Smooth muscle cell (in vitro differentiated cells): ENCODE results near the gene HSFX1. TPM values are rescaled to one million over a fixed set of nuclear protein-coding genes. Genes with fewer than 3 reads are reported as not detected.

ENCODE experiments used
- polyA plus RNA-seq: library from polyadenylated mRNA; unstranded; fragments of >200 nt; fragmentation: Nextera tagmentation; extraction: Ambion mirVana; gene quantifications from 2 replicates; pipeline ENCODE4 v1.2.1, GENCODE V29; 2016
- small RNA-seq: library from RNA; depleted of rRNA; stranded (forward); fragments of <200 nt; gene quantifications from one replicate; pipeline ENCODE3, GENCODE V24; 2014
- total RNA-seq: library from RNA; depleted of rRNA; stranded (reverse); fragments of >200 nt; gene quantifications from 2 replicates; pipeline ENCODE4 v1.2.3, GENCODE V29; 2014

HSFX1 gene
- total and polyA plus RNA-seq, 2 experiments from 2014 or later: 0.31 to 1.1 TPM

Small RNA genes within 50 kb of the gene (small RNA-seq; reads per million reads assigned to genes)
- gene AC244098.1 (not detected), gene AC244098.2 (not detected), gene AC244098.3 (not detected)

Other genes starting within 250 kb of the HSFX1 start
- gene EOLA1, start 233.1 kb upstream of the HSFX1 start, total RNA-seq: 9.6 and 11.7 TPM in 2 replicates
- 12.9 and 15.9 TPM in 2 replicates for gene EOLA1, start 233.1 kb upstream of the HSFX1 start, polyA plus RNA-seq
- gene HSFX3, start 224.1 kb upstream of the HSFX1 start, total RNA-seq: not detected in 2 replicates
- not detected in 2 replicates for gene HSFX3, start 224.1 kb upstream of the HSFX1 start, polyA plus RNA-seq
- not detected in 2 replicates for gene MAGEA9B, start 186.6 kb upstream of the HSFX1 start, total RNA-seq
- not detected in 2 replicates for gene MAGEA9B, start 186.6 kb upstream of the HSFX1 start, polyA plus RNA-seq
- gene HSFX2, start 178.8 kb upstream of the HSFX1 start, total RNA-seq: 0.63 TPM in 1 of 2 replicates, not detected in the other
- gene HSFX2, start 178.8 kb upstream of the HSFX1 start, polyA plus RNA-seq: 0.38 TPM in 1 of 2 replicates, not detected in the other
- 33.1 and 33.4 TPM in 2 replicates for gene TMEM185A, start 142.3 kb upstream of the HSFX1 start, total RNA-seq
- 38.6 and 39.7 TPM in 2 replicates for gene TMEM185A, start 142.3 kb upstream of the HSFX1 start, polyA plus RNA-seq
- not detected in 2 replicates for gene MAGEA11, start 62.0 kb upstream of the HSFX1 start, total RNA-seq
- not detected in 2 replicates for gene MAGEA11, start 62.0 kb upstream of the HSFX1 start, polyA plus RNA-seq
- not detected in 2 replicates for gene MAGEA9, start 7.9 kb downstream of the HSFX1 start, total RNA-seq
- not detected in 2 replicates for gene MAGEA9, start 7.9 kb downstream of the HSFX1 start, polyA plus RNA-seq
- not detected in 2 replicates for gene MAGEA8, start 107.1 kb downstream of the HSFX1 start, total RNA-seq
- not detected in 2 replicates for gene MAGEA8, start 107.1 kb downstream of the HSFX1 start, polyA plus RNA-seq
- gene HSFX4, start 155.5 kb downstream of the HSFX1 start, total RNA-seq: not detected in 2 replicates
- gene HSFX4, start 155.5 kb downstream of the HSFX1 start, polyA plus RNA-seq: not detected in 2 replicates
- gene EOLA2, start 164.4 kb downstream of the HSFX1 start, total RNA-seq: 31.2 and 31.3 TPM in 2 replicates
- 50.6 and 52.5 TPM in 2 replicates for gene EOLA2, start 164.4 kb downstream of the HSFX1 start, polyA plus RNA-seq